Skeletal muscle tissue (tissue), 4 donors: ENCODE data around the gene C13orf42. TPM values are rescaled to one million over a fixed set of nuclear protein-coding genes. Genes with fewer than 3 reads are reported as not detected.
"Not testable (repeated sequence)": the region's sequence is repeated elsewhere in the genome, so short reads cannot be mapped to it uniquely, and the experiment has no call there.

ENCODE experiments used
- H3K27ac ChIP-seq: one replicate; pipeline ENCODE4 v1.7.0; 2013; ENCODE audit warnings: mild to moderate bottlenecking, low read depth, low read length, inconsistent platforms
- H3K27me3 ChIP-seq, 3 donors: one replicate each; pipeline ENCODE4 v1.7.0; 2013; ENCODE audit warnings: low read length in 3 of 3; ENCODE audit not compliant: control insufficient read depth in 3 of 3, insufficient read depth in 3 of 3
- H3K36me3 ChIP-seq, 3 donors: one replicate each; pipeline ENCODE4 v1.7.0; 2013; ENCODE audit warnings: low read length in 3 of 3; ENCODE audit not compliant: control insufficient read depth in 3 of 3, insufficient read depth in 3 of 3
- H3K4me1 ChIP-seq, 3 donors: one replicate each; pipeline ENCODE4 v1.7.0; 2013; ENCODE audit warnings: low read length in 3 of 3, mild to moderate bottlenecking in 3 of 3; ENCODE audit not compliant: control insufficient read depth in 3 of 3, insufficient read depth in 3 of 3
- H3K4me3 ChIP-seq, 3 donors: one replicate each; pipeline ENCODE4 v1.7.0; 2013; ENCODE audit warnings: low read length in 3 of 3
- H3K9ac ChIP-seq, 3 donors: one replicate each; pipeline ENCODE4 v1.7.0; 2013; ENCODE audit warnings: low read length in 3 of 3, mild to moderate bottlenecking in 3 of 3, moderate library complexity in 2 of 3, low read depth in 1 of 3
- H3K9me3 ChIP-seq, 3 donors: one replicate each; pipeline ENCODE4 v1.7.0; 2013; ENCODE audit warnings: low read length in 3 of 3; ENCODE audit not compliant: control insufficient read depth in 3 of 3
- total RNA-seq: library from RNA; depleted of rRNA; stranded (reverse); fragments of >200 nt; gene quantifications from one replicate; pipeline ENCODE4 v1.2.3, GENCODE V29; 2014
- donor health status: Osteomylitis.

C13orf42 gene
- total RNA-seq, 1 donor from 2014 or later = not detected

- Histone ChIP-seq H3K36me3 (no peaks in the 10 kb centered on the region), H3K9ac (no peak overlapping the region), H3K27ac (no peak overlapping the region), H3K27me3 (peaks cover 0 to 2% (median 0%) of the 10 kb centered on the region in 3 donors), H3K4me1 (no peaks in the 10 kb centered on the region), H3K9me3 (no peaks in the 10 kb centered on the region), H3K4me3 (no peak overlapping the region)
These were observed 9.3 kb downstream of the C13orf42 start for GRCh38 chr13:51101636-51102235.

- H3K27ac ChIP-seq = no peak overlapping the region
- H3K9me3 ChIP-seq = no peaks in the 10 kb centered on the region
- no peak overlapping the region for H3K9ac ChIP-seq
- no peaks in the 10 kb centered on the region for H3K27me3 ChIP-seq
- no peaks in the 10 kb centered on the region for H3K36me3 ChIP-seq
- H3K4me3 ChIP-seq = no peak overlapping the region
- no peaks in the 10 kb centered on the region for H3K4me1 ChIP-seq
These were observed 13.6 kb downstream of the C13orf42 start for GRCh38 chr13:51097353-51098043.

GRCh38 chr13:51096131-51096530, 14.9 kb downstream of the C13orf42 start:
- no peak overlapping the region for H3K27ac ChIP-seq
- no peak overlapping the region for H3K4me3 ChIP-seq
- no peaks in the 10 kb centered on the region for H3K4me1 ChIP-seq
- no peak overlapping the region for H3K9ac ChIP-seq
- no peaks in the 10 kb centered on the region for H3K27me3 ChIP-seq
- H3K36me3 ChIP-seq = no peaks in the 10 kb centered on the region
- H3K9me3 ChIP-seq = no peaks in the 10 kb centered on the region

- Histone ChIP-seq H3K4me3 (no peak overlapping the region), H3K27me3 (no peaks in the 10 kb centered on the region), H3K27ac (no peak overlapping the region), H3K4me1 (no peaks in the 10 kb centered on the region), H3K9ac (no peak overlapping the region), H3K36me3 (no peaks in the 10 kb centered on the region), H3K9me3 (no peaks in the 10 kb centered on the region)
These were observed 17.5 kb downstream of the C13orf42 start for GRCh38 chr13:51093574-51093973.

GRCh38 chr13:51091839-51092238, 19.2 kb downstream of the C13orf42 start:
- no peaks in the 10 kb centered on the region for H3K27me3 ChIP-seq
- no peak overlapping the region for H3K4me3 ChIP-seq
- no peaks in the 10 kb centered on the region for H3K36me3 ChIP-seq
- no peak overlapping the region for H3K9ac ChIP-seq
- H3K4me1 ChIP-seq = no peaks in the 10 kb centered on the region
- no peaks in the 10 kb centered on the region for H3K9me3 ChIP-seq
- no peak overlapping the region for H3K27ac ChIP-seq

GRCh38 chr13:51083706-51084105, 27.4 kb downstream of the C13orf42 start:
- Histone ChIP-seq H3K27ac (no peak overlapping the region), H3K9ac (no peak overlapping the region), H3K9me3 (no peaks in the 10 kb centered on the region), H3K4me1 (no peaks in the 10 kb centered on the region), H3K27me3 (no peaks in the 10 kb centered on the region), H3K36me3 (no peaks in the 10 kb centered on the region), H3K4me3 (no peak overlapping the region)

- not testable (repeated sequence) for H3K9me3 ChIP-seq, H3K4me3 ChIP-seq, H3K4me1 ChIP-seq, H3K27ac ChIP-seq, H3K27me3 ChIP-seq, H3K9ac ChIP-seq, H3K36me3 ChIP-seq
These were observed 30.5 kb downstream of the C13orf42 start for GRCh38 chr13:51080478-51081065.

GRCh38 chr13:51071493-51071892, 39.6 kb downstream of the C13orf42 start:
- H3K4me1 ChIP-seq = peaks cover 0 to 8% (median 3%) of the 10 kb centered on the region in 3 donors
- no peak overlapping the region for H3K9ac ChIP-seq
- H3K9me3 ChIP-seq = no peaks in the 10 kb centered on the region
- H3K36me3 ChIP-seq = no peaks in the 10 kb centered on the region
- no peak overlapping the region for H3K4me3 ChIP-seq
- H3K27me3 ChIP-seq = no peaks in the 10 kb centered on the region
- H3K27ac ChIP-seq = no peak overlapping the region

- Histone ChIP-seq H3K36me3 (no peaks in the 10 kb centered on the region), H3K27ac (no peak overlapping the region), H3K27me3 (peaks cover 0 to 3% (median 0%) of the 10 kb centered on the region in 3 donors), H3K9ac (no peak overlapping the region), H3K4me3 (no peak overlapping the region), H3K9me3 (no peaks in the 10 kb centered on the region), H3K4me1 (peaks cover 0 to 11% (median 7%) of the 10 kb centered on the region in 3 donors)
These were observed 40.9 kb downstream of the C13orf42 start for GRCh38 chr13:51070005-51070649.

- Histone ChIP-seq H3K4me1 (peaks cover 2 to 11% (median 7%) of the 10 kb centered on the region in 3 donors), H3K36me3 (no peaks in the 10 kb centered on the region), H3K4me3 (no peak overlapping the region), H3K27ac (no peak overlapping the region), H3K27me3 (peaks cover 0 to 3% (median 3%) of the 10 kb centered on the region in 3 donors), H3K9ac (no peak overlapping the region), H3K9me3 (no peaks in the 10 kb centered on the region)
These were observed 42.6 kb downstream of the C13orf42 start for GRCh38 chr13:51068501-51068900.
